Measurements from ENCODE around the gene SFXN3. TPM values are rescaled to one million over a fixed set of nuclear protein-coding genes. Genes with fewer than 3 reads are reported as not detected.

Gene SFXN3
- total RNA-seq, 4 donors from 2014 or later, result 3.9 to 30.7 (median 9.4) TPM

DNA sequence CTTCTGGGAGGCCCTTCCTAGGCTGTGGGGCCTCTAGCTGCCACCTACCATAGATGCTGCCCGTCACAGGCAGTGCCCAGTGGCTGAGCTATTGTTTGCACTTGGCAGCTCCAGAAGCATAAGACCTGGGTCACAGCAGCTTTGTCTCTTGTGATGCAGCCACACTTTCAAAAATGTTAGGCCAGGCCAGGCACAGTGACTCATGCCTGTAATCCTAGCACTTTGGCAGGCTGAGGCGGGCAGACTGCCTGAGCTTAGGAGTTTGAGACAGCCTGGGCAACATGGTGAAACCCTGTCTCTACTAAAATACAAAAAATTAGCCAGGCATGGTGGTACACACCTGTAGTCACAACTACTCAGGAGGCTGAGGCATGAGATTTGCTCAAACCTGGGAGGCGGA is 21.3 kb downstream of the SFXN3 start:
- H3K27ac ChIP-seq, result peak overlapping the region in 2 of 4 donors; percentile 13 to 42
- TF ChIP-seq POLR2A (IDR thresholded peaks at IDR 0.05) (no peak), CTCF (IDR thresholded peaks at IDR 0.05) (no peak)
- H3K4me3 ChIP-seq, result no peak overlapping the region
- H3K9me3 ChIP-seq, result no peaks in the 10 kb centered on the region
- H3K36me3 ChIP-seq, result no peaks in the 10 kb centered on the region
- peaks cover 0 to 46% (median 21%) of the 10 kb centered on the region in 4 donors for H3K27me3 ChIP-seq
- WGBS, 2 donors, result 65 to 69% methylated on average over 2 to 3 of the region's 3 CpGs
- intact Hi-C loops (cut with DNase I), result no loop called here
- no peak for DNase-seq
- H3K4me1 ChIP-seq, result peaks cover 9 to 46% (median 15%) of the 10 kb centered on the region in 3 donors

GRCh38 chr10:101053516-101053915 is 22.5 kb downstream of the SFXN3 start:
- peaks cover 9 to 34% (median 10%) of the 10 kb centered on the region in 3 donors for H3K4me1 ChIP-seq
- peaks cover 0 to 34% (median 12%) of the 10 kb centered on the region in 4 donors for H3K27me3 ChIP-seq
- H3K9me3 ChIP-seq, result no peaks in the 10 kb centered on the region
- intact Hi-C loops (cut with DNase I), result no loop called here
- H3K36me3 ChIP-seq, result no peaks in the 10 kb centered on the region
- no peak overlapping the region for H3K27ac ChIP-seq
- DNase-seq, result no peak
- H3K4me3 ChIP-seq, result no peak overlapping the region
- TF ChIP-seq CTCF (IDR thresholded peaks at IDR 0.05) (no peak), POLR2A (IDR thresholded peaks at IDR 0.05) (no peak)

DNA sequence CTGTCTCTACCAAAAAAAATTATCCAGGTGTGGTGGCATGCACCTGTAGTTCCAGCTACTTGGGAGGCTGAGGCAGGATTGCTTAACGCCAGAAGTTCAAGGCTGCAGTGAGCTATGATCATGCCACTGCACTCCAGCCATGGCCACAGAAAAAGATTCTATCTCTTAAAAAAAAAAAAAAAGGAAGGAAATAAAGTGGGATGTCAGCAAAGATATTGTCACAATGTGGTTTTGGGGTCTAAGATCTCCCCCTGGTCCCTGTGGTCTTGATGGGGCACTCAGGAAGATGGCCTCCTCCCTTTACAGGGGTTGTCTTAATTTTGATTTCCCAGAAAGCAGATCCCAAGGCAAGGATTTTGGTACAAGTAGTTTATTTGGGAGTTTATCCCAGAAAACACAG is 23.3 kb downstream of the SFXN3 start:
- Histone ChIP-seq H3K27ac (no peak overlapping the region), H3K4me3 (no peak overlapping the region), H3K9me3 (no peaks in the 10 kb centered on the region), H3K4me1 (peaks cover 8 to 30% (median 9%) of the 10 kb centered on the region in 3 donors), H3K36me3 (no peaks in the 10 kb centered on the region), H3K27me3 (peaks cover 0 to 25% (median 7%) of the 10 kb centered on the region in 4 donors)
- TF ChIP-seq CTCF (IDR thresholded peaks at IDR 0.05), result no peak
- no peak for TF ChIP-seq POLR2A (IDR thresholded peaks at IDR 0.05)
- DNase-seq, result no peak
- intact Hi-C loops (cut with DNase I), result no loop called here
- 93 to 100% methylated on average over 1 of the region's 1 CpG for WGBS, 2 donors

DNA sequence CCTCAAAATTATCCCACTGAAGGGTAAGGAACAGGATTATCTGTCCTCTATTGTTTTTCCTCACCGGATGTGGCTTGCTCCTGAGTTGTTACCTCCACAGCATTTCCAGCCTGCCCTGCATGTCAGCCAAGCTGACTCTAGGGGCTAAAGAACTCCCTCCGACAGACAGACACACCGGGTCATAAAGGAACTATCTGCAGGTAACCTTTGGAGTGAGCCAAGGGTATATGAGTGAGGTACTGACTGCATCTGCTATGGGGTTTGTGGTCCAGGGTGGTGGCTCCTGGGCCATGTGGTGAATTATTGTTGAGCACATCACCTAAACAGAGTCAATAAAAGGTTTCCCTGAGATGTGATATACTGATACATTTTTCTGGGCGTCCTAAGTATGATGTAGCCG is 23.8 kb downstream of the SFXN3 start:
- Histone ChIP-seq H3K27ac (no peak overlapping the region), H3K4me3 (no peak overlapping the region), H3K4me1 (peaks cover 8 to 33% (median 11%) of the 10 kb centered on the region in 3 donors), H3K27me3 (peaks cover 0 to 20% (median 3%) of the 10 kb centered on the region in 4 donors), H3K9me3 (no peaks in the 10 kb centered on the region), H3K36me3 (no peaks in the 10 kb centered on the region)
- intact Hi-C loops (cut with DNase I), result no loop called here
- TF ChIP-seq CTCF (IDR thresholded peaks at IDR 0.05) (no peak), POLR2A (IDR thresholded peaks at IDR 0.05) (no peak)
- no peak for DNase-seq
- WGBS, 2 donors, result 82 to 85% methylated on average over 4 to 5 of the region's 5 CpGs

- Histone ChIP-seq H3K4me3 (no peak overlapping the region), H3K27ac (no peak overlapping the region), H3K36me3 (no peaks in the 10 kb centered on the region), H3K4me1 (peaks cover 7 to 33% (median 11%) of the 10 kb centered on the region in 3 donors), H3K27me3 (peaks cover 0 to 15% (median 0%) of the 10 kb centered on the region in 4 donors), H3K9me3 (no peaks in the 10 kb centered on the region)
- WGBS, 2 donors, result 94% methylated on average over 4 of the region's 4 CpGs
- no peak for DNase-seq
- intact Hi-C loops (cut with DNase I), result no loop called here
- TF ChIP-seq CTCF (IDR thresholded peaks at IDR 0.05) (no peak), POLR2A (IDR thresholded peaks at IDR 0.05) (no peak)
These were observed 24.4 kb downstream of the SFXN3 start for GRCh38 chr10:101055411-101055810.

Data from esophagus squamous epithelium (tissue), 5 donors.